B cell (primary cell): ENCODE measurements around the gene PDXK.

Source experiments
- CTCF ChIP-seq: fragments of 200-600 bp; IDR thresholded peaks from one replicate; pipeline ENCODE4 v1.8.0; 2022; ENCODE audit warnings: antibody characterized with exemption, mild to moderate bottlenecking
- EZH2 ChIP-seq: IDR thresholded peaks from 2 replicates; pipeline ENCODE4 v1.6.1; 2012; ENCODE audit warnings: borderline replicate concordance, low read depth, mild to moderate bottlenecking, moderate library complexity, low read length; ENCODE audit not compliant: insufficient read depth, poor library complexity, severe bottlenecking

- TF ChIP-seq CTCF (no peak), EZH2 (no peak)
Observed at GRCh38 chr21:43794311-43794710, 75.4 kb downstream of the PDXK start.
